HEK293 (cell line): ENCODE results near the gene CIART.
A peak's percentile ranks its signal among the peaks of the same experiment; 100 is the strongest.

Experiments
- CTCF ChIA-PET: fragments of 350-600 bp; formaldehyde crosslinking; extraction: SDS; loops from one replicate; lab custom pipeline; 2021; ENCODE audit warnings: antibody characterized with exemption; lab: Yijun Ruan, JAX
- POLR2A ChIA-PET: fragments of 300-600 bp; formaldehyde crosslinking; extraction: SDS; loops from one replicate; lab custom pipeline; 2020; ENCODE audit warnings: antibody characterized with exemption, inconsistent platforms; lab: Yijun Ruan, JAX
- H3K27ac ChIP-seq: fragments of 200-500 bp; sonication (Bioruptor generic); 2 replicates; pipeline ENCODE4 v1.5.1; 2014; ENCODE audit warnings: low read depth, low read length, control low read depth, inconsistent platforms; ENCODE audit errors: extremely low read depth
- H3K36me3 ChIP-seq, 2 experiments: fragments of 200-500 bp in 1 of 2; sonication (Bioruptor generic) in 1 of 2; 1 replicate in 1 of 2; 2 replicates in 1 of 2; pipeline ENCODE4 v1.5.1; 2014 to 2017; ENCODE audit warnings: inconsistent platforms in 2 of 2, low read length in 2 of 2; ENCODE audit not compliant: control insufficient read depth in 2 of 2, insufficient read depth in 1 of 2
- H3K4me1 ChIP-seq: fragments of 200-500 bp; sonication (Bioruptor generic); 2 replicates; pipeline ENCODE4 v1.5.1; 2014; ENCODE audit warnings: mild to moderate bottlenecking, low read length, inconsistent platforms; ENCODE audit not compliant: control insufficient read depth, insufficient read depth
- H3K4me3 ChIP-seq: 2 replicates; pipeline ENCODE4 v1.5.1; 2011; ENCODE audit warnings: low read depth, mild to moderate bottlenecking, control low read depth, low read length, moderate library complexity
- H3K9me3 ChIP-seq: fragments of 200-500 bp; sonication (Bioruptor generic); 2 replicates; pipeline ENCODE4 v1.5.1; 2014; ENCODE audit warnings: low read depth, low read length, inconsistent platforms; ENCODE audit not compliant: control insufficient read depth, insufficient read depth
- BCL11B ChIP-seq: fragments of 450-650 bp; formaldehyde crosslinking; IDR thresholded peaks from 2 replicates; pipeline ENCODE4 v1.5.1; 2016; ENCODE audit warnings: low read depth, missing biosample characterization, missing genetic modification characterization
- GLIS1 ChIP-seq: fragments of 450-650 bp; formaldehyde crosslinking; IDR thresholded peaks from 2 replicates; pipeline ENCODE4 v1.5.1; 2016; ENCODE audit warnings: missing biosample characterization, missing genetic modification characterization
- HOXD13 ChIP-seq: sonication (generic); formaldehyde crosslinking; IDR thresholded peaks from 2 replicates; pipeline ENCODE4 v1.8.0; 2022; ENCODE audit warnings: missing genetic modification reagents, borderline replicate concordance
- MYNN ChIP-seq: fragments of 450-650 bp; formaldehyde crosslinking; IDR thresholded peaks from 2 replicates; pipeline ENCODE4 v1.5.1; 2016; ENCODE audit warnings: missing biosample characterization, missing genetic modification characterization, borderline replicate concordance
- OSR2 ChIP-seq: fragments of 450-650 bp; formaldehyde crosslinking; IDR thresholded peaks from 2 replicates; pipeline ENCODE4 v1.5.1; 2016; ENCODE audit warnings: missing biosample characterization, missing genetic modification characterization
- OVOL3 ChIP-seq: fragments of 450-650 bp; formaldehyde crosslinking; IDR thresholded peaks from 2 replicates; pipeline ENCODE4 v1.5.1; 2016; ENCODE audit warnings: missing biosample characterization, missing genetic modification characterization
- RBAK ChIP-seq: fragments of 450-650 bp; formaldehyde crosslinking; IDR thresholded peaks from 2 replicates; pipeline ENCODE4 v1.5.1; 2016; ENCODE audit warnings: missing biosample characterization, missing genetic modification characterization
- SP3 ChIP-seq: fragments of 450-650 bp; formaldehyde crosslinking; IDR thresholded peaks from 2 replicates; pipeline ENCODE4 v1.5.1; 2016; ENCODE audit warnings: missing biosample characterization, missing genetic modification characterization
- ZFP69B ChIP-seq: fragments of 450-650 bp; formaldehyde crosslinking; IDR thresholded peaks from 2 replicates; pipeline ENCODE4 v1.5.1; 2016; ENCODE audit warnings: missing biosample characterization, missing genetic modification characterization
- ZNF10 ChIP-seq: fragments of 450-650 bp; formaldehyde crosslinking; IDR thresholded peaks from 2 replicates; pipeline ENCODE4 v1.5.1; 2017; ENCODE audit warnings: missing biosample characterization, missing genetic modification characterization
- ZNF112 ChIP-seq: fragments of 450-650 bp; formaldehyde crosslinking; IDR thresholded peaks from 2 replicates; pipeline ENCODE4 v1.5.0; 2017; ENCODE audit warnings: missing biosample characterization, missing genetic modification characterization
- ZNF16 ChIP-seq: fragments of 450-650 bp; formaldehyde crosslinking; IDR thresholded peaks from 2 replicates; pipeline ENCODE4 v1.5.1; 2016; ENCODE audit warnings: low read depth, missing biosample characterization, missing genetic modification characterization
- ZNF169 ChIP-seq: fragments of 450-650 bp; formaldehyde crosslinking; IDR thresholded peaks from 2 replicates; pipeline ENCODE4 v1.5.1; 2016; ENCODE audit warnings: missing biosample characterization, missing genetic modification characterization
- ZNF175 ChIP-seq: fragments of 450-650 bp; formaldehyde crosslinking; IDR thresholded peaks from 2 replicates; pipeline ENCODE4 v1.5.1; 2016; ENCODE audit warnings: missing biosample characterization, missing genetic modification characterization
- ZNF23 ChIP-seq: fragments of 450-650 bp; formaldehyde crosslinking; IDR thresholded peaks from 2 replicates; pipeline ENCODE4 v1.5.1; 2016; ENCODE audit warnings: missing biosample characterization, missing genetic modification characterization, borderline replicate concordance
- ZNF274 ChIP-seq, 2 experiments: fragments of 200-500 bp in 1 of 2; fragments of 450-650 bp in 1 of 2; sonication (Bioruptor generic) in 1 of 2; formaldehyde crosslinking in 1 of 2; IDR thresholded peaks; 2 replicates each; pipeline versions ENCODE4 v1.5.1 to v1.6.1; 2014 to 2016; ENCODE audit warnings: borderline replicate concordance in 1 of 2, inconsistent platforms in 1 of 2, low read length in 1 of 2, missing biosample characterization in 1 of 2, missing genetic modification characterization in 1 of 2
- ZNF292 ChIP-seq: fragments of 450-650 bp; formaldehyde crosslinking; IDR thresholded peaks from 2 replicates; pipeline ENCODE4 v1.5.1; 2016; ENCODE audit warnings: low read depth, missing biosample characterization, missing genetic modification characterization, borderline replicate concordance
- ZNF350 ChIP-seq: fragments of 450-650 bp; formaldehyde crosslinking; IDR thresholded peaks from 2 replicates; pipeline ENCODE4 v1.5.0; 2017; ENCODE audit warnings: missing biosample characterization, mild to moderate bottlenecking, missing genetic modification characterization
- ZNF354C ChIP-seq: fragments of 450-650 bp; formaldehyde crosslinking; IDR thresholded peaks from 2 replicates; pipeline ENCODE4 v1.5.1; 2016; ENCODE audit warnings: missing biosample characterization, missing genetic modification characterization, low read depth, borderline replicate concordance
- ZNF423 ChIP-seq: fragments of 450-650 bp; formaldehyde crosslinking; IDR thresholded peaks from 2 replicates; pipeline ENCODE4 v1.5.1; 2016; ENCODE audit warnings: missing biosample characterization, missing genetic modification characterization
- ZNF426 ChIP-seq: fragments of 450-650 bp; formaldehyde crosslinking; IDR thresholded peaks from 2 replicates; pipeline ENCODE4 v1.5.1; 2017; ENCODE audit warnings: missing biosample characterization, missing genetic modification characterization, mild to moderate bottlenecking, inconsistent platforms, moderate library complexity
- ZNF501 ChIP-seq: fragments of 450-650 bp; formaldehyde crosslinking; IDR thresholded peaks from 2 replicates; pipeline ENCODE4 v1.5.1; 2016; ENCODE audit warnings: missing biosample characterization, missing genetic modification characterization
- ZNF529 ChIP-seq: fragments of 450-650 bp; formaldehyde crosslinking; IDR thresholded peaks from 2 replicates; pipeline ENCODE4 v1.5.1; 2017; ENCODE audit warnings: missing genetic modification characterization, missing biosample characterization; ENCODE audit not compliant: insufficient replicate concordance
- ZNF558 ChIP-seq: fragments of 450-650 bp; formaldehyde crosslinking; IDR thresholded peaks from 2 replicates; pipeline ENCODE4 v1.5.1; 2016; ENCODE audit warnings: missing biosample characterization, missing genetic modification characterization
- ZNF561 ChIP-seq: fragments of 450-650 bp; IDR thresholded peaks from 2 replicates; pipeline ENCODE4 v1.5.1; 2018; ENCODE audit warnings: missing biosample characterization, missing genetic modification characterization, borderline replicate concordance
- ZNF580 ChIP-seq: fragments of 450-650 bp; formaldehyde crosslinking; IDR thresholded peaks from 2 replicates; pipeline ENCODE4 v1.5.1; 2016; ENCODE audit warnings: missing biosample characterization, missing genetic modification characterization
- ZNF596 ChIP-seq: fragments of 450-650 bp; IDR thresholded peaks from 2 replicates; pipeline ENCODE4 v1.5.0; 2018; ENCODE audit warnings: missing biosample characterization, mild to moderate bottlenecking, missing genetic modification characterization, moderate library complexity
- ZNF664 ChIP-seq: fragments of 450-650 bp; formaldehyde crosslinking; IDR thresholded peaks from 2 replicates; pipeline ENCODE4 v1.5.1; 2016; ENCODE audit warnings: missing biosample characterization, missing genetic modification characterization
- ZNF843 ChIP-seq: fragments of 450-650 bp; formaldehyde crosslinking; IDR thresholded peaks from 2 replicates; pipeline ENCODE4 v1.5.1; 2016; ENCODE audit warnings: missing biosample characterization, missing genetic modification characterization
- TF ChIP-seq, protein P1 (sequence below): fragments of 450-650 bp; formaldehyde crosslinking; IDR thresholded peaks from 2 replicates; pipeline ENCODE4 v1.5.1; 2016; ENCODE audit warnings: missing biosample characterization, missing genetic modification characterization
- TF ChIP-seq, protein P2 (sequence below): fragments of 450-650 bp; formaldehyde crosslinking; IDR thresholded peaks from 2 replicates; pipeline ENCODE4 v1.5.1; 2016; ENCODE audit warnings: missing biosample characterization, missing genetic modification characterization
- TF ChIP-seq, protein P3 (sequence below): fragments of 450-650 bp; formaldehyde crosslinking; IDR thresholded peaks from 2 replicates; pipeline ENCODE4 v1.5.1; 2017; ENCODE audit warnings: missing biosample characterization, missing genetic modification characterization

The CIART gene

DNA sequence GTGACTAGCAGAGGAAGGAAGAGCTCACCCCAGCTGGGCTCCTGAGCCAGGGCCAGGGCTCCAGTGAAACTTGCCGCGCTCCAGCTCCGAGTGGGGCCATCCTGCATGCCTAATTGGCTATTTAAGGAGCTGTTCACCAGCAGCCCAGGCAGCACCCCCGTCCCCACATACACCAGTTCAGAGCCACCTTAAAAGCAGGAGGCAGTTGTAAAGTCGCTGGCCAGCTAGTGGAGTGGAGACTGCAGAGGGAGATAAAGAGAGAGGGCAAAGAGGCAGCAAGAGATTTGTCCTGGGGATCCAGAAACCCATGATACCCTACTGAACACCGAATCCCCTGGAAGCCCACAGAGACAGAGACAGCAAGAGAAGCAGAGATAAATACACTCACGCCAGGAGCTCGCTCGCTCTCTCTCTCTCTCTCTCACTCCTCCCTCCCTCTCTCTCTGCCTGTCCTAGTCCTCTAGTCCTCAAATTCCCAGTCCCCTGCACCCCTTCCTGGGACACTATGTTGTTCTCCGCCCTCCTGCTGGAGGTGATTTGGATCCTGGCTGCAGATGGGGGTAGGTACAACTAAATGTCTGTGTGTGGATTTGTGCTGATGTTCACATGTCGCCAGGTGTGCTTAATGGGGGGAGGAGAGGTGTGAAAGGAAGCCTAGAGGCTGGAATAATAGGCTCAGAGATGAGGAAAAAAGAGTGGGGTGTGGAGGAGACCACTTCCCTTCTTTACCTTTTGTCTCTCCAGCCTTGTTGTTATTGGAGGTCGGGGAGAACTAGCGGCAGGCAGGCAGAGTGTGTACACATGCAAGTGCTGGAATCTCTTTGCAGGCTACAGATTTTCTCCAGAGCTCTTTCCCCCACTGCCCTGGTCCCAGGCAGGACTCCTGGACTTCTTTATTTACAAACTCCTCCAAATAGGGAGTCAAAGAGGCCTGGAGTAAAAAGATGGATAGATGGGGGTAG is 24.4 kb upstream of the CIART start, which contains the start of gene CA14 (continued):
- TF ChIP-seq, protein P1, sequence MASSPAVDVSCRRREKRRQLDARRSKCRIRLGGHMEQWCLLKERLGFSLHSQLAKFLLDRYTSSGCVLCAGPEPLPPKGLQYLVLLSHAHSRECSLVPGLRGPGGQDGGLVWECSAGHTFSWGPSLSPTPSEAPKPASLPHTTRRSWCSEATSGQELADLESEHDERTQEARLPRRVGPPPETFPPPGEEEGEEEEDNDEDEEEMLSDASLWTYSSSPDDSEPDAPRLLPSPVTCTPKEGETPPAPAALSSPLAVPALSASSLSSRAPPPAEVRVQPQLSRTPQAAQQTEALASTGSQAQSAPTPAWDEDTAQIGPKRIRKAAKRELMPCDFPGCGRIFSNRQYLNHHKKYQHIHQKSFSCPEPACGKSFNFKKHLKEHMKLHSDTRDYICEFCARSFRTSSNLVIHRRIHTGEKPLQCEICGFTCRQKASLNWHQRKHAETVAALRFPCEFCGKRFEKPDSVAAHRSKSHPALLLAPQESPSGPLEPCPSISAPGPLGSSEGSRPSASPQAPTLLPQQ: peak; percentile 70
- no peak for TF ChIP-seq OVOL3 (tag by site-specific recombination)
- TF ChIP-seq GLIS1: peak; percentile 84
- no peak for TF ChIP-seq RBAK (tag by site-specific recombination)
- no peak for TF ChIP-seq ZNF561
- TF ChIP-seq ZNF350 (tag by site-specific recombination): no peak
- TF ChIP-seq ZNF23 (tag by site-specific recombination): no peak
- TF ChIP-seq, protein P2, sequence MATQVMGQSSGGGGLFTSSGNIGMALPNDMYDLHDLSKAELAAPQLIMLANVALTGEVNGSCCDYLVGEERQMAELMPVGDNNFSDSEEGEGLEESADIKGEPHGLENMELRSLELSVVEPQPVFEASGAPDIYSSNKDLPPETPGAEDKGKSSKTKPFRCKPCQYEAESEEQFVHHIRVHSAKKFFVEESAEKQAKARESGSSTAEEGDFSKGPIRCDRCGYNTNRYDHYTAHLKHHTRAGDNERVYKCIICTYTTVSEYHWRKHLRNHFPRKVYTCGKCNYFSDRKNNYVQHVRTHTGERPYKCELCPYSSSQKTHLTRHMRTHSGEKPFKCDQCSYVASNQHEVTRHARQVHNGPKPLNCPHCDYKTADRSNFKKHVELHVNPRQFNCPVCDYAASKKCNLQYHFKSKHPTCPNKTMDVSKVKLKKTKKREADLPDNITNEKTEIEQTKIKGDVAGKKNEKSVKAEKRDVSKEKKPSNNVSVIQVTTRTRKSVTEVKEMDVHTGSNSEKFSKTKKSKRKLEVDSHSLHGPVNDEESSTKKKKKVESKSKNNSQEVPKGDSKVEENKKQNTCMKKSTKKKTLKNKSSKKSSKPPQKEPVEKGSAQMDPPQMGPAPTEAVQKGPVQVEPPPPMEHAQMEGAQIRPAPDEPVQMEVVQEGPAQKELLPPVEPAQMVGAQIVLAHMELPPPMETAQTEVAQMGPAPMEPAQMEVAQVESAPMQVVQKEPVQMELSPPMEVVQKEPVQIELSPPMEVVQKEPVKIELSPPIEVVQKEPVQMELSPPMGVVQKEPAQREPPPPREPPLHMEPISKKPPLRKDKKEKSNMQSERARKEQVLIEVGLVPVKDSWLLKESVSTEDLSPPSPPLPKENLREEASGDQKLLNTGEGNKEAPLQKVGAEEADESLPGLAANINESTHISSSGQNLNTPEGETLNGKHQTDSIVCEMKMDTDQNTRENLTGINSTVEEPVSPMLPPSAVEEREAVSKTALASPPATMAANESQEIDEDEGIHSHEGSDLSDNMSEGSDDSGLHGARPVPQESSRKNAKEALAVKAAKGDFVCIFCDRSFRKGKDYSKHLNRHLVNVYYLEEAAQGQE (tag by site-specific recombination): peak; percentile 80
- TF ChIP-seq ZNF274 (IDR thresholded peaks at IDR 0.05; ENCODE audit: low read length): no peak
- TF ChIP-seq ZNF274 (tag by site-specific recombination; IDR thresholded peaks at IDR 0.05; ENCODE audit: borderline replicate concordance): no peak
- no peak for TF ChIP-seq ZNF16
- no peak for TF ChIP-seq ZNF169 (tag by site-specific recombination)
- TF ChIP-seq ZNF292 (tag by site-specific recombination): no peak
- TF ChIP-seq ZNF423 (tag by site-specific recombination): no peak
- no peak for TF ChIP-seq ZNF112
- peak; percentile 51; the same call in 1 of the 2 replicates for TF ChIP-seq ZFP69B
- TF ChIP-seq ZNF843 (tag by site-specific recombination): no peak
- TF ChIP-seq ZNF596: peak; percentile 87
- no peak for TF ChIP-seq ZNF580 (tag by site-specific recombination)
- no peak for TF ChIP-seq OSR2
- TF ChIP-seq ZNF426 (tag by site-specific recombination): no peak
- no peak for TF ChIP-seq ZNF10 (tag by site-specific recombination)

DNA sequence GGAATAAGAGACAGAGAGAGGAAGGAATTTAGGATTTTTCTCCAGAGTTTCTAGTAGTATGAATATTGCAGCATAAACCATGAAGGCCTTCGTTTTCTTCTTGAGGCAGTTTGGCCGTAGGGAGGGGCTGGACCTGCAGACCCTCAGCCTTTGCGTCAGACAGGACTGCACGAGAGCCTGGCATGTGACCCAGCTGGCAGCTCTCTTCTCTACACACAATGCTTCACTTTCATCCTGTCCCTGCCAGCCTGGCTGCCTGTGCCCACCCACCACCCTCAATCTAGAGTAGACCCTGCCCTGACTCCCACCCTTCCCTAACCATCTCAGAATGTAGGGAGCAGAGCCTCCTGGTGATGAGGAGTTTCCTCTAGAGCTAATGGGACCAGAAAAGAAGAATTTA is 23.1 kb upstream of the CIART start:
- CTCF ChIA-PET: interaction anchor here (0.6 to 6.3 kb wide), 2 partner anchors 21 to 155 kb away, joined by 4 to 101 read pairs; partner anchors contain the start of gene CIART
- POLR2A ChIA-PET: interaction anchor here (0.6 kb wide), 1 partner anchor 16 kb away, joined by 4 read pairs; no protein-coding TSS in a partner anchor
- Histone ChIP-seq H3K4me3 (no peak overlapping the region), H3K4me1 (peaks cover 12% of the 10 kb centered on the region; the same call in 1 of the 2 replicates), H3K9me3 (no peaks in the 10 kb centered on the region), H3K27ac (no peak overlapping the region), H3K36me3 (peaks cover 0 to under 1% of the 10 kb centered on the region in 2 experiments; a peak in 1 of 3 replicates)
- no peak for TF ChIP-seq ZNF175
- no peak for TF ChIP-seq ZNF354C (tag by site-specific recombination)
- TF ChIP-seq ZNF664 (tag by site-specific recombination): no peak
- no peak for TF ChIP-seq HOXD13 (CRISPR knock-in tag)
- no peak for TF ChIP-seq ZNF558 (tag by site-specific recombination)
- no peak for TF ChIP-seq ZNF529
- no peak for TF ChIP-seq ZNF501 (tag by site-specific recombination)
- TF ChIP-seq MYNN (tag by site-specific recombination): no peak
- TF ChIP-seq, protein P3, sequence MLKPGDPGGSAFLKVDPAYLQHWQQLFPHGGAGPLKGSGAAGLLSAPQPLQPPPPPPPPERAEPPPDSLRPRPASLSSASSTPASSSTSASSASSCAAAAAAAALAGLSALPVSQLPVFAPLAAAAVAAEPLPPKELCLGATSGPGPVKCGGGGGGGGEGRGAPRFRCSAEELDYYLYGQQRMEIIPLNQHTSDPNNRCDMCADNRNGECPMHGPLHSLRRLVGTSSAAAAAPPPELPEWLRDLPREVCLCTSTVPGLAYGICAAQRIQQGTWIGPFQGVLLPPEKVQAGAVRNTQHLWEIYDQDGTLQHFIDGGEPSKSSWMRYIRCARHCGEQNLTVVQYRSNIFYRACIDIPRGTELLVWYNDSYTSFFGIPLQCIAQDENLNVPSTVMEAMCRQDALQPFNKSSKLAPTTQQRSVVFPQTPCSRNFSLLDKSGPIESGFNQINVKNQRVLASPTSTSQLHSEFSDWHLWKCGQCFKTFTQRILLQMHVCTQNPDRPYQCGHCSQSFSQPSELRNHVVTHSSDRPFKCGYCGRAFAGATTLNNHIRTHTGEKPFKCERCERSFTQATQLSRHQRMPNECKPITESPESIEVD (tag by site-specific recombination): no peak
- no peak for TF ChIP-seq SP3
- TF ChIP-seq BCL11B (tag by site-specific recombination): no peak
